RWPE1 (cell line): ENCODE measurements around the gene TEX12.

Experiments used
- CTCF ChIA-PET: fragments of 350-600 bp; sonication (Branson Sonifier 250); formaldehyde crosslinking; extraction: SDS; loops from one replicate; lab custom pipeline; 2021; lab: Yijun Ruan, JAX
- POLR2A ChIA-PET: fragments of 400-600 bp; formaldehyde crosslinking; extraction: SDS; loops from one replicate; lab custom pipeline; 2020; ENCODE audit warnings: antibody characterized with exemption; ENCODE audit not compliant: low non-redundant PET; lab: Yijun Ruan, JAX
- DNase-seq: peaks from one replicate; pipeline ENCODE4 v3.0.0; 2012; ENCODE audit warnings: low spot score
- H3K27ac ChIP-seq: fragments of 450-650 bp; 2 replicates; pipeline ENCODE4 v1.5.1; 2017
- CTCF ChIP-seq: fragments of 450-650 bp; conservative IDR thresholded peaks from 2 replicates; pipeline ENCODE4 v1.5.1; 2017; ENCODE audit warnings: low read depth, mild to moderate bottlenecking

The TEX12 gene

GRCh38 chr11:112174789-112175598 lies 7.8 kb downstream of the TEX12 start, which contains the start of gene BCO2:
TSS of gene BCO2 (plus strand) at chr11:112175512. CDS start at chr11:112175602, 90 bp downstream.
- TF ChIP-seq CTCF, result peak; percentile 85
- peak; percentile 72 for DNase-seq
- ChIA-PET POLR2A (no interaction called here), CTCF (interaction anchor here (0.5 to 0.6 kb wide), 2 partner anchors 61 to 105 kb away, joined by 6 to 7 read pairs; no protein-coding TSS in a partner anchor)
- no peak within 1 kb of the TSS; the same call in 1 of the 2 replicates for H3K27ac ChIP-seq

GRCh38 chr11:112175599-112175952 lies 8.4 kb downstream of the TEX12 start:
- no peak for DNase-seq
- POLR2A ChIA-PET, result no interaction called here
- no peak overlapping the region; the same call in 1 of the 2 replicates for H3K27ac ChIP-seq

GRCh38 chr11:112176077-112176476 lies 8.9 kb downstream of the TEX12 start:
- no peak overlapping the region for H3K27ac ChIP-seq
- ChIA-PET POLR2A (no interaction called here), CTCF (interaction anchor here (0.7 kb wide), 2 partner anchors 62 to 655 kb away, joined by 5 to 7 read pairs; no protein-coding TSS in a partner anchor)
- no peak for DNase-seq
- TF ChIP-seq CTCF, result no peak

More at GRCh38 chr11:112175599-112175952, 8.4 kb downstream of the TEX12 start:
- no peak for TF ChIP-seq CTCF
- CTCF ChIA-PET, result interaction anchor here (0.5 to 0.7 kb wide), 3 partner anchors 62 to 655 kb away, joined by 5 to 7 read pairs (median 6); no protein-coding TSS in a partner anchor

- POLR2A ChIA-PET, result no interaction called here
- no peak for DNase-seq
- no peak overlapping the region for H3K27ac ChIP-seq
- CTCF ChIA-PET, result no interaction called here
- no peak for TF ChIP-seq CTCF
Observed at GRCh38 chr11:112177589-112177988, 10.4 kb downstream of the TEX12 start.

- ChIA-PET POLR2A (no interaction called here), CTCF (interaction anchor here (0.6 to 0.7 kb wide), 2 partner anchors 17 to 80 kb away, joined by 3 read pairs; no protein-coding TSS in a partner anchor)
- DNase-seq, result no peak
- H3K27ac ChIP-seq, result no peak overlapping the region
- TF ChIP-seq CTCF, result no peak
Observed at GRCh38 chr11:112178428-112178827, 11.3 kb downstream of the TEX12 start.

GRCh38 chr11:112178936-112179335 lies 11.8 kb downstream of the TEX12 start:
- no peak for DNase-seq
- no peak for TF ChIP-seq CTCF
- no peak overlapping the region for H3K27ac ChIP-seq
- POLR2A ChIA-PET, result no interaction called here
- CTCF ChIA-PET, result interaction anchor here (0.6 to 0.8 kb wide), 3 partner anchors 16 to 204 kb away, joined by 3 to 8 read pairs (median 3); no protein-coding TSS in a partner anchor
